GM21619 (cell line): Measurements from ENCODE around the gene MED27.
"Not testable (repeated sequence)": the region's sequence is repeated elsewhere in the genome, so short reads cannot be mapped to it uniquely, and the experiment has no call there.

ENCODE experiments used
- ATAC-seq: cut with Tn5 transposase; IDR thresholded peaks from one replicate; pipeline ENCODE4 v1.9.1; 2021; ENCODE audit not compliant: unreplicated experiment

Gene MED27

DNA sequence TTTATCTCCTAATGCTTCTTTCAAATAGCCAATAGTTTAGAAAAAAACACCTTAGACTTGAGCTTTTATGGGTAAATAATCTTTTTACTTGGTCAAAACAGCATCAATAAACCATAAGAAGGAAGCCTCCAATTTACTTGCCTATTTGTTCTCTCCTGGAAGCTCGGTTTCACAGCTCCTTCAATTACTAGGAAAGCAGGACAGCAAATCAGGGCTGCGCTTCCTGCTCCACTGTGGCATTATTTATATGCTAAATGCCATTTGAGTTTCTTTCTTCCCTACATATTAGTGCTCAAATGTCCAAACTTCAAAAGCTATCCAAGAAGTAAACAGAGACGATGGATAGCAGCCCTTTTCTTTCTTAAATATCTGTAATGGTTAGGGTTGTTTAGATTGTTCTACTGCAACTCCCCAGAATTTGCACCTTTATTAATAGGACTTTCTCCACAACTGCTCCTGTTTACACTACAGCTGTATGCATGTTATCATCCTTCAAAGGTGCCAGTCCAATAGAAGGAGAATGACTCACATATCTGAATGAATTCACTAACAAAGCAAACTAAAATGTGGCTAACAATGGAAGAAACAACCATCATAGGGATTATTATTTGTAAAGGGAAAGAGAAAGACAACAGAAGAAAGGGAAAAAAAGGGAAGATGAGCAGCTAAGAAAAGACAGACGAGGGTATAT, 58.7 kb downstream of the MED27 start:
- no peak for ATAC-seq

DNA sequence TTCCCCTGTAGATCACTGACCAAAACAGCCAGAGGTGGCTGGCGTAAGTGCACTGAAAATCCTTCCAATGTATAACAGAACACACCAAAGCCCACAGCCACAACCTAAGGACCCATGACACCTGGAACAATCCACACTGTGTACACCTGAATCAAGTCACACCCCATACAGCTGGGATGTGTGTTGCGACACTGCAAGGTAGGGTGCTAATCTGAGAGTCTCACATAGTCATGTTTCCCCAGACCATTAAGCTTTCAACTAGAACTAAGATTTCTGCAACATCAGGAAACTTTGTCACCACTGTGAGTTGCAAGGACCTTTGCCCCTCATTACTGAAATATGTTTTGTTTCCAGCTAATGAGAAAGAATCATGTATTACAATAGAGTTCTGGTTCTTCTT, 59.4 kb downstream of the MED27 start:
- ATAC-seq, result no peak

DNA sequence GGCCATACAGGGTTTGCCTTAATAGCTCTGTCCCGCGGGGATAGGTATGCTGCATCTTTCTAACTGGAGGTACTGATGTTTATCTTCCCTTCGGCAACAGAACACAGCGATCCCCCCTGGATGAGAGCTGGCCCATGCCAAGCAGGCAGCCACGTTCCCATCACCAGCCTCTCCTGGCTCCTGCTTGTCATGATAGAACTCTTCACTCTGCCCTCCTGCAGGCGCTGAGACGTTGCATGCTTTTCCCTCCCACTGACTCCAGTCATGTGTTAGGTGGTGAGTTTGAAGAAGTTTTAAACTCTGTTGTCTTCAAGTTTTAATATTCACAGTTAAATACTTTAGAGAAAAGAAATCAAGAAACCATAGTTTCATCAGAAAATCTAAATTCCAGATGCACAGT, 60.0 kb downstream of the MED27 start:
- no peak for ATAC-seq

DNA sequence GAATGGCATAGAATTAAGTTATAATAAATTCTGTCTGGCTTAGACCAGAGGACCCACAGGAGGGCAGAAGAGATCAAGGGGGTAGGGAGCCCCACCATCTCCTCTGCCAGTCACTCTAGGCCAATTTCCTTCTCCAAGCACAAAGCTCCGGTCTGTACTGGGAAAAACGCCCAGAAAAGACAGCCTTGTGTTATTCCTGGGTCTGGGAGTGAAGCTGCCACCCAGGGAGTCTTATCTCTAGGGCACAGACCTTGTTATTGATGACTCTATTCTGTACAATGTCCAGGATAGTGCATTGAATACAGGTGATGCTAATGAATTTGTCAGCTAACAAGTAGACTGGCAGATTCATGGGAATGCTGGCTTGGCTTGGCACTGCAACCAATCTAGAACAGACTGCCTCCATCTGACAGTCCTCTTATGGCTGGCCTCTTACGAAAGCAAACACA, 60.7 kb downstream of the MED27 start:
- no peak for ATAC-seq

DNA sequence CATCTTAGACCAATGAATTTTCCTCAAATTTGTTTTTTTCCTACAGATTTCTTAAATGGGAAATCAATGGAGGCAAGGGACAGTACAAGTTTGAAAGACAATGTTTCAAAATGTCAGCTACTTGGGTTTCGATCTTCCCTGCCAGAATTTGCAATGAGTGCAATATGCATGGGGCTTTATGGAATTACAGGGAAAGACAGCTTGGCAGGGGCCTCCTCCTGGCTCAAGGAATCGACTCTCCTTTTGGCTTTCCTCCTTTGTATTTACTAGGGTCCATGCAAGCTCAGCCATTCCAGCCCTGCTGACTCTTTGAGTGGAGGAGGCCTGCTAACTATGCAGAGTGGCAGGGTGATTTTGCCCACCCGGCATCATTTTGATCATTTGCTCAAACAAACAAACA, 63.2 kb downstream of the MED27 start:
- ATAC-seq, result no peak

DNA sequence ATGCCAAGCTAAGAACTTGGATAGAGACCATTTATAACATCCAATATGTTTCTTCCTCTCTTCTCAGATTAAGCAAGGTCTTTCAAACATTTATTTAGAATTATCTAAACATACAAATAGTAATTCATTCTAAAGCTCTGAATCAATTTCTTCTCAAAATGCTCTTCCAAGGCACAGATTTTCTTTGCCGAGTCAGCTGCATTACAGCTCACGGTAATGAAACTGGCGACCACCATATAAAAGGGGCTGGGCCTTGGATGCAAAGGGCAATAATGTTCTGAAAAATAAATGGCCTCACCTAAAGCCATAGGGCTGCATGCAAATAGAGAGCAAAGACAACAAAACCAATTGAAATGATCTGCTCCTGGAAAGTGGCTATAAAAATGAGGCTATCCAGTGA, 63.8 kb downstream of the MED27 start:
- no peak for ATAC-seq

DNA sequence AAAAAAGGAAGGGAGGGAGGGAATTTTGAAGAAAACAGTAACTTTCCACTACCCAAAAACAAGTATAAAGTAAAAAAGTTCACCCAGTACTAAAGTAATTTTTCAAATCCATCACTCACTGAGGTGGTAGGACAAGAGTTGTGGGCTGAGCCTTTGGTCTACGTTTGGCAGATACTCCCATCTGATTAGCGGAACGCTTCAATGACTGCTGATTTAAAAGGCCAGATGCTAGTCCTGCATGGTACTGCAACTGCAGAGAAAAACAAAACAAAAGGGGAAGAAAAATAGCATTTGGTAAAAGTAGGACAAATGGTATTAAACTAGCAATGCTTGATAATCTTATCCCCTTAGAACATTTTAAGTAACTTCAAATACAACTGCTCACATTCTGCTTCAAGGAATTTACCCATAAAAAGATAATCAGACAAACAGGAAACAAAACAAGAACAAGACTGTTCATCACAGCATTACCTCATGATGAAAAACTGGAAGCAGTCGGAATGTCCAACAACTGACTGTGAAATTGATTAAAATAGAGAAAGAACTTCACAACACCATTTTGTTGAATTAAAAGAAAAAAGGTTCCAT, 65.4 kb downstream of the MED27 start:
- ATAC-seq, result no peak

DNA sequence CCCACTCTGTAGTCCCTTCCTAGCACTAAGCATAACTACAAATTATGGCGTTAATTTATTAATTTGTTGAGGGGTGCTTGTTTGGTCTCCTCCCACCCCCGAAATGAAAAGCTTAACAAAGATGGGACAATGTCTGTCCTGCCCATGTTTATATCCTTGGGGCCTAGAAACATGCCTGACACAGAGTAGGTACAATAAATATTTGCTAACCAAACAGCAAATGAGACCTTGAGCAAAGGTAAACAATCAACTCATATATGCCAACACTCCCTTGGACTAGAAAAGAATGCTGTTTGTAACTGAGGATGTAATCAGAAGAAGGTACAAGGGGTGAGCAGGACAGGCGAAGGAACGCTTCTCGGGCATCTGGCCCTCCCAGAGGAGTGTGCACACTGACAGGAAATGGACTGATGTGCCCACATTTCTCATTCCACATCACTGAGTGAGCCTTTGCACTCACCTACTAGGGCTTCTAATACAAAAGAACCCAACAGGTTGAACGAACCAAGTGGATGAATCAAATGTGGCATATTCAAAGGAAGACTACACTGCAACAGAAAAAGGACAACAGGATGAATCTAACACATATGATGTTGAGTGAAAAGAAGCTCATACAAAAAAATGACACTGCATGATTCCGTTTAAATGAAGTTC, 66.8 kb downstream of the MED27 start:
- ATAC-seq, result no peak

DNA sequence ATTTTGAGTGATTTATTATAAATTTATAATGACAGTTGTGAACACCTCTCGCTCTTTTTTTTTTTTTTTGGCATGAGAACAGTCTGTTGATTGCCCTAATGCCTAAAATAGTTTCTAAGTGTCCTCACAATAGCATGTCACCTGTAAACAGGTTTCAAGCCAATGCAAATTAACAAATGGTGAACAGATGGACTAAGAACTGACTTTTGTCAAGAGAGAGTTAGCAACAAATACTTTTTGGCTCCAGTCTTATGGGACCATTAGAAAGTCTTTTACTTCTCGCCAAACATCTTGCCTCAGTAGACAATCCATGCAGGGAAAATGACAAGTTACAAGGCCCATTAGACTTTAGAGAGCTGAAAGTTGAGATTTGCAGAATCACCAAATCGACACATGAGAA, 67.8 kb downstream of the MED27 start:
- no peak for ATAC-seq

DNA sequence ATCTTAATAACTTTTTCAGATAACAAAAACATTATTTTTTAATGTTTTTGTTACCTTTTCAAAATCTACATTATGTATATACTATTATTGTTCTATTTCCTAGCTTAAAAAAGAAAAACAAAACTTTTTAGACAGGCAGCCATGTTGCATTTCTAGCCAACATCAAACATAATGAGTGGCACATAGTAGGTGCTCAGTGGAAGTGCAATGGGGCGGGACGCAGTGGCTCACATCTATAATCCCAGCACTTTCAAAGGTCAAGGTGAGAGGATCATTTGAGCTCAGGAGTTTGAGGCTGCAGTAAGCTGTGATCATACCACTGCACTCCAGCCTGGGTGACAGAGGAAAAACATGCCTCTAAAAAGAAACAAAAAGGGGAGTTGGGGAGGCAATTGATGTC, 68.4 kb downstream of the MED27 start:
- no peak for ATAC-seq

DNA sequence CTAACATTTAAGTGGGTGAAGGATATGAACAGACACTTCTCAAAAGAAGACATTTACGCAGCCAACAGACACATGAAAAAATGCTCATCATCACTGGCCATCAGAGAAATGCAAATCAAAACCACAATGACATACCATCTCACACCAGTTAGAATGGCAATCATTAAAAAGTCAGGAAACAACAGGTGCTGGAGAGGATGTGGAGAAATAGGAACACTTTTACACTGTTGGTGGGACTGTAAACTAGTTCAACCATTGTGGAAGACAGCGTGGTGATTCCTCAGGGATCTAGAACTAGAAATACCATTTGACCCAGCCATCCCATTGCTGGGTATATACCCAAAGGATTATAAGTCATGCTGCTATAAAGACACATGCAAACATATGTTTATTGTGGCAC, 69.5 kb downstream of the MED27 start:
- not testable (repeated sequence) for ATAC-seq

DNA sequence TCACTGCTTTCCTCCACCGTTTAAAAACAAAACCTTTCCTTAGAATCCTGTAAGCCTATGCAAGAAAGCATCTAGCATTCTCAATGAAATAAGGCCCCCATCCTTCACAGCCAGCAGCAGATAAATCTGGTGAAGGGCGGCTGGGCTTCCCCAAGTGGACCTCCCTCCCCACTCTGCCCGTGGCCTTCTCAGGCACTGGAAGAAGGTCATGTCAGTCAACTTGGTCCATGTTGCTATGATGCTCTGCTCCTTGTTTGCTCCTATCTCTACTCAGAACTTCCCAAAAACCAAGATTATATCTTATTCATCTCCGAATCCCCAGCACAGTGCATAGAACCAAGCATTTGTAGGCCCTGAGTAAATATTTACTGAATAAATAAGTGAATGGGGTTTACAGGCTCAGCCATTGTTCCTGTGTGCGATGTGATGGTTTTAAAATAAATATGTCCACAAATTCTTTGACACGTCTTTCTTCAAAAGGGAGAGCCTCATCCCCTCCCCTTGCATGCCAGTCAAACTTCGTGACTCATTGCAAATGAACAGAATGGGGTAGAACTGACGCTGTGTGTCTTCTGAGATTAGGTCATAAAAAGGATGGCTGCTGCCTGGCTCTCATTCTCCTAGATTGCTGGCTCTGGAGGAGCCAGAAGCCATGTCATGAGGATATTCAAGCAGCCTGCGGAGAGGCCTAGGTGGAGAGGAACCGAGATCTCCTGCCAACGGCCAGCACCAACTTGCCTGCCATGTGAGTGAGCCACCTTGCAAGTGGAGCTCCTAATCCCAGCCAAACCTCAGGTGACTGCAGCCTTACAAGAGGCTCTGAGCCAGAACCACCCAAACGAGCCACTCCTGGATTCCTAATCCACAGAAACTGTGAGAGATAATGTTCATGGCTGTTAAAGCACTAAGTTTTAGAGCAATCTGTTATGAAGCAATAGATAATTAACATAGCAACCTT, 70.5 kb downstream of the MED27 start:
- no peak for ATAC-seq

DNA sequence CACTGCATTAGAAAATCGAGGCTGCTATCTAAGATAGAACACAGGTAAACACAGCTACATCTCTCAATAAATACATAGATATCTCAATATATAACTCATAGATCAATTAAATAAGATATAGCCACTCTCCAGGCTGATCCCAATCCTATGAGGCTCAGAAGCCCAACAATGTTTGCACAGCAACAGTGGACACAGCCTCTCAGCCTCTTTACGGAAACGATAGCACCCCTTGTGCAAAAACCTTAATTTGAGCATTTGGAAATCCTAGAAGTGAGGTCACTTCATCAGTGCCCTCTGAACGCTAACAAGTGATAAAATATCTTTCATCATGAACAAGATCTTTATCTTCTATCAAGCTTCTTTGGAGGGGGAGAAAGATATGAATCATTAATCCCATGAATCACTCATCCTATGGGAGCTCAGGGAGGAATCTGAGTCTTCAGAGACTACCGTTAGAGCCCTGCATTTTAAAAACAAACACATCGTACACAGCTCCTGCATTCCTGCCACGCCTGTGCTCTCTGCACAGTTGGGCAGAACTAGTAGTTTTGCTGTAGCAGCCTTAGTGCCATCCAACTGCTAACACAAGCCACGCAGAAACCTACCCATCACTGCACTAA, 71.4 kb downstream of the MED27 start:
- no peak for ATAC-seq

DNA sequence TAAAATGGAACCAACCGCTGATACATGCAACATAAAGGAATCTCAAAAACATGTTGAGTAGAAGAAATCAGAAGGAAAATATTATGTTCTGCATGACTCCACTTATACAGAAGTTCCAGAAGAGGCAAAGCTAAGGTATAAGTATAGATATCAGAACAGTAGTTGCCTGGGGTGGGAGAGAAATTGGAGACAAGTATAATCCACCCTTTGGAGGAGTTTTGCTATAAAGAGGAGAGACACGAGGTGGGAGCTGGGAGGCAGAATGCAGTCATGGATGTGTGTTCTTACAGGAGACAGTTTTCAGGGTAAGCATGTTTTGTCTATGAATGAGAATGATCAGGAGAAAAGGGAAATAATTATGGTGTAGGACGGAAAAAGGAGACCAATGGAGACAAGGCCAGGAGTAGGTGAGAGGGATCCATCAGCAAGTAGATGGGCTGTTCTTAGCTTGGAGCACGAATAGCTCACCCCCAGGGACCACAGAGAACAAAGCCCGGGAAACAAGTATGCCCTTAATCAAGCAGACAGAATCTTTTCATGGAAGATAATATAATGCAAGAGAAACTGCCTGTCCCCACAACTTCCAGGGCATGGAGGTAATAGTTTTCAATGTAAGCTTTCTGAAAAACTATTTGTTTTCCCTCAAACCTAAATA, 72.2 kb downstream of the MED27 start:
- ATAC-seq, result no peak

DNA sequence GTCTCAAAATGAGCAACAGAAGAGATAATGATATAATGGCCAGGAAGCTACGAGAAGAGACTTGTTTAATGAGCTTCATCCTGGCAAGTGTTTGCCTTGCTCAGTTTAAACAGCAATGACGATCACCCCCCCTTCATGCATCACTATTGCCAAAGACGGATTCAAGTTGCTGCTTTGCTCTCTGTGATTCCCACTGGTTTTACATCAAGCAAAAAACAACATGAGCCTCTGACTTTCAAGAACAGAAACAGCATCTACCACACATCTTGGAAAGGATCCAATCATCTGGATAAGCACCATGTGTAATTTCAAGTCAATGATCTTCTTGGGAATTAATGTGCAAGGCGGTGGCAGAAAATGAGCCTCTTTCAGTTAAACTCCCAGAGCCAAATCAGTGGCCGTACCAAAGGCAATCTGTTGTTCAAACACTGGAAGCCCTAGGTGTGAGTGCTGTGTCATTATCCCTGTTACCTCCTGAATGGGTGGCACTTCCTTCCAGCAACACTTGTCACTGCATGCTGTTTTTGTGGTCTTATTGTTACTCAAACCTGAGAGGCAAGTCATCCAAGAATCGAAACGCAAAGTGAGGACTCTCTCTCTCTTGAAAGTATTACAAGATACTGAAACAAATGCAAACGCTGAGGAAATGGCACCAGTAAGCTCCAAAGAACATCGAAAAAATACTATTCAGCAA, 72.8 kb downstream of the MED27 start:
- peak; percentile 78 for ATAC-seq

DNA sequence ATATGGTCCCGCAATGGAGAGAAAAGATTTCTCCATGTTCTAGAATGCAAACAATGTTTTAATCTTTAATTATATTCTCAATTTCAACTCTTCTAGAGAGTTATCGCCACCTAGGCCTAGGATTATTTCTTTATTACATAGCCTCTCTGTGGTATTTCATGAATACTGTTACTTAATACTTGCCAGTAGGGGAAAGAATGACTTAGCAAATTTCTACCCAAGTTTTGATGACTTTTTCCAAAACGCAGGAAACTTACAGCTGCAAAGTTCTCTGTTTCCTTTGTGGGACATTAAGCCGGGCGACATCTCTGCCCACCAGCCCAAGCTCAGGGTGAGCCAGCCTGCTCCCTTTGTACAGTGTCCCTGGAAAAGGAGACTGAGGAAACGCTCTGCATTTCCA, 73.8 kb downstream of the MED27 start:
- ATAC-seq, result no peak

DNA sequence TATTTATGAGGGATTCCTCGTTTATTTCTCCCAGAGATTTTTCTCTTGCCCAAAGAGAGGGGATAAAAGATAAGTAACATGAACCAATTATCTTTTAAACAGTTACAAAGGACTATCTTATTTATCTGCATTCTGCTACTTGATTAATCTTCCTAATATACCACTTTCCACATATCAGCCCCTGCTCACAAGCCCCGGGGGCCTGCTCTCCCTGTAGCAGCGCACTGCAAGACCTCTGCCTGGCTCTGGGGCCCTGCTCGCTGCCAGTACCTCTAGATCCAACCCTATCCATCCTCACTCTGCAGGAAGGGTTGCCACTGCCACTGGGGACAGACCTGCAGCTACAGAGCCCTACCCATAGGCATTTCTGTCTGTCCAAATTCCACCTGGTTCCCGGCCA, 75.3 kb downstream of the MED27 start:
- ATAC-seq, result no peak

DNA sequence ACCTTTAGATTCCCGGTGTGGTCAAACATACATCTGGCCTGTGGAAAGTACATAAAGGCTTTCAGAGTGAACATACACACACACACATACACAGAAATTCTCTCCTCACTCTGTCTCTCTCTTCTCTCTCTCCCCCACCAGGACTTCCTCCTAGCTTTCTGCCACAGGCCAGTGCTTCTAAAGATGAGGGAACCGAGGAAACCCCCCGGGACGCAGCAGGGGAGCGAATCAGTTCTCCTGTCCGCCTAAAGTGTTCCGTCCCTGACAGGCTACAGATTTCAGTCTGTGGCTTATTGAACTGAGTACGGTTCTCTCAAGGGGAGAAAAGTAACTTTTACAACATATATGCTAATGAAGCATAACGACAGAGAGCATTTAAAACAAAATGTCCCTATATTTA, 75.8 kb downstream of the MED27 start:
- ATAC-seq, result no peak

DNA sequence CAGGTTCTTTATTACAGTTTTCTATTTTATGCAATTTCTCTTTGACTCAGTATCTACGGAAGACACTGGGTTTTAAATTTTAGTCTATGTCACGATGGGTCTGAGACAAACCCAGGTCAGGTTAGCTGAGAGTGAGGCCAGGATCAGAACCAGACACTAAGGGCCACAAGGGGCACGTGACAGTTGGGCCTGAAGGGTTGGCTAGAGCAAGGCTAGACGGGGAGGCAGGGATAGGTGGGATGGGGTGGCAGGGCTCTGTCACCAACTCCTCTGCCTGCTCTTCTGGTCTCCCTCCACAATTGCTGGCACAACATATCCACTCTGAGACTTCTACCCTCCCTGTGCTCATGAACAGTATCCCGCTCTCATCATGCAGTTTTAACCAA, 76.4 kb downstream of the MED27 start:
- ATAC-seq, result no peak
